HG02571 (cell line): ENCODE results near the gene MEX3A.
"Not testable (repeated sequence)": the region's sequence is repeated elsewhere in the genome, so short reads cannot be mapped to it uniquely, and the experiment has no call there.

Source experiments
- ATAC-seq: cut with Tn5 transposase; IDR thresholded peaks from one replicate; pipeline ENCODE4 v1.9.1; 2021; ENCODE audit warnings: mild to moderate bottlenecking, moderate library complexity; ENCODE audit not compliant: unreplicated experiment

Gene MEX3A

DNA sequence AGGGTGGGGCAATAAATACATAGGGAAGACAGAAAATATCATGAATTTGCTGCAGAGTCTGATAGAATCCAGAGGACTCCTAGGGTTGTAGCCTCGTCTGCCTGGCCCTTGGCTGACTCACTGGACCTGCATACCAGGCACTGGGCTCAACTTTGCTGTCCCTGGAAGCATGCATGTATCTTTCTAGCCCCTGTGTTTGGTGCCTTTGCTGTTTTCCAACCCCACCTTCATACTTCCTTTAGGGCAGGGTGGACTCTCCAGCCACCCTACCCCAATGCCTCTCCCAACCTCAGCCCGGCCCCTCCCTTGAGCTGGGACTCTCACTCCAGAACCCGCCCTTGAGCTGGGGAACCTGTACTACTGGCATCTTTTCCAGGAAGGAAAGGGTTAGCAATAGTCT lies 20.1 kb downstream of the MEX3A start:
- no peak for ATAC-seq

DNA sequence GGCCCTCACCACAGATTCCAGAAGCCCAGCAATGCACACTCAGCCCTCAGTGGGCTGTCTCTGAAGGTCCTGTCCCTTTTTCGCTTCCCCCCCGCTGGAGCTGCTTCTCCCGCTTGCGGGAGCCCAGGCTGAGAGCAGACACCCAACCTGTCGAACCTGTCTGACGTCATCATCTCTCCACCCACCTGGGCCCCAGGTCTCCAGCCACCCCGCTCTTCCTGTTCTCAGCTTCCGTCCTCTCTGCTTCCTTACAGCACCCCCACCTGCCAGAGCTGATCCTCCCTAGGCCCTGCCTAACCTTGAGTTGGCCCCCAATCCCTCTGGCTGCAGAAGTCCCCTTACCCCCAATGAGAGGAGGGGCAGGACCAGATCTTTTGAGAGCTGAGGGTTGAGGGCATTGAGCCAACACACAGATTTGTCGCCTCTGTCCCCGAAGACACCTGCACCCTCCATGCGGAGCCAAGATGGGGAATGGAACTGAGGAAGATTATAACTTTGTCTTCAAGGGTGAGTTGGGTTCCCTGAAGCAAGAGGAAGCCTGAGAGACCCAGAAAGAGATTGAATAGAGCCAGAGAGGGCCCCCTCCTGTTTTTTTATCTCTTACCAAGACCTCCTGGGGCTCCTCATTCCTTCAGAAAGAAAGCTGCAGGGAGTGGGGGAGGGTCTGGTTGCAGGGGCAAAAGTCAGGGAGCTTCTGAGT lies 21.2 kb downstream of the MEX3A start, which contains the start of gene RAB25:
Gene RAB25, plus strand, starts transcription at position 224 of the 700 bp plus-strand sequence. Its CDS starts 241 bp downstream, at position 465.
- no peak for ATAC-seq

DNA sequence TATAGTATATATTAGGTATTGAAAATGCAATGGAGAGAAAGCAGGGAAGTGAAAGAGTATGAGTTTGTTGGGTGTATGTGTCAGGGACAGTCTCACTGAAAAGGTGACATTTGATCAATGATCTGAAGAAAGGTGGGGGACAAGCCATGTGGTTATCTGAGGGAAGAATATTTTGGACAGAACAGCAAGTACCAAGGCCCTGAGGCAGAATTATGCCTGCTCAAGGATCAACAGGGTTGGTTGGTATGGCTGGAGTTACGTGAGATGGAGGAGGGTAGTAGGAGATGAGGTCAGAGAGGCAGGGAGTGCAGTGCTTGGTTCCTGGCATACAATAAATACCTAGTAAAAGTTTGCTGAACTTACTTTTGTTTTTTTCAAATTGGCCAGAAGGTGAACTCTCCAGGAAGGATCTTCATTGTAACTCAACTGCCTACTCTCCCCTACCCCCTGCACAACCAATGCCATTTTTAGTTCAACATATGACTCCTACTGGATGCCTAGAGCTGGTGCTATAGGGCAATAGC lies 25.9 kb downstream of the MEX3A start:
- ATAC-seq, result no peak

DNA sequence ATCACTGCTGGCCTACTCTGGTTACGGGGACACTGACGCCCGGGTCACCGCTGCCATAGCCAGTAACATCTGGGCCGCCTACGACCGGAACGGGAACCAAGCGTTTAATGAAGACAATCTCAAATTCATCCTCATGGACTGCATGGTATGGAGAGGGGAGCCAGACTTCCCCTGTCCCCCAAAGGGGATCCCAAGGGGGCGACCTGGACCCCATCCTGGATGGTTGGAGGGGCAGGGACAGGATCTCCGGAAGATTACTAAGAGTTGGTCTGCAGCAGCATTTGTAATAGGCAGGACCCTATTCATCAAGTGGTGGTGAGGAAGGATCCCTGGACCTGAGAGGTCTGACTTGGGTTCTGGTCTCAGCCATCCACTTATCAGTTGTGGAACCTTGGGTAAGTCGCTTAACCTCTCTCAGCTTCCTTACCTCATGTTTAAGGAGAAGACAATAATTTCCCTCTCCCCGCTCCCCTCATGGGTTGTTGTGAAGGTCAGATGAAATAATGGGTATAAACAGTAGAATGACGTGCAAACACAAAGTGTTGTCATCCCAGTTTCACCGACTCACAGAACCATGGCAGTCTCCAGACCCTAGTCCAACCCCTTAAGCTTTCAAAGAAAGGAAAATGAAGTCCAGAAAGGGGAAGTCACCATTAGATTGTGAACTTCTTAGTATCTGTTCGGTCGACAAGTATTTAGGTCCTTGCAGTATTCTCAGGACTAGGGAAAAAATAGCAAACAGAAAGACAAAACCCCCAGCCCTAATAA lies 26.8 kb downstream of the MEX3A start:
- no peak for ATAC-seq

DNA sequence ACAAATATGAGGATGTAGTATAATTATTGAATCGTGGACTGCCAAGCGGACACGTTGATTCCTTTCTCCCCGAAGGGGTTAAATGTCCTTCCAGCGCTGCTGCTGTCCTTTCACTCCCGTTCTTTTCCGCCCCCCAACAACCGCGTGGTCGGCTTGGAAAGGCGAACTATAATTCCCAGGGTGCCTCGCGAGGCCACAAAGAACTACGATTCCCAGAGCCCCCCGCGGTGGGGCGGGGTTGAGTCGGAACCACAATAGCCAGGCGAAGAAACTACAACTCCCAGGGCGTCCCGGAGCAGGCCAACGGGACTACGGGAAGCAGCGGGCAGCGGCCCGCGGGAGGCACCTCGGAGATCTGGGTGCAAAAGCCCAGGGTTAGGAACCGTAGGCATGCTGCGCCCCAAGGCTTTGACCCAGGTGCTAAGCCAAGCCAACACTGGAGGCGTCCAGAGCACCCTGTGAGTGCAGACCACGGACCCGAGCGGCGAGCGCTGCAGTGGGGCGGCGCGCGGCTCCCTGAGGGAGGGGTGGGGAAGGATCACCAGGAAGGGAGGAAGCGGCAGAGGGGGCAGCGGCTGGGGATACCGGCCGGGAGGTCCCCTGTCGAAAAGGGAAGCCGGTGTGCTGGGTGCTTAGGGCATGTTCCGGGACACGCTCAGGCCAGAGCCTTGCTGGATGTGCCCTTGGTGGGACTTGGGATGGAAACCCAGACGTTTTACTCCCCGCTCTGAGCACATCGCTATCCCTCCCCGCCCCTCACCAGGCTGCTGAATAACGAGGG lies 27.6 kb downstream of the MEX3A start, which contains the start of gene LAMTOR2:
Gene LAMTOR2, plus strand, starts transcription at position 283 of the 781 bp plus-strand sequence. Its CDS starts 108 bp downstream, at position 391.
- peak; percentile 66 for ATAC-seq

DNA sequence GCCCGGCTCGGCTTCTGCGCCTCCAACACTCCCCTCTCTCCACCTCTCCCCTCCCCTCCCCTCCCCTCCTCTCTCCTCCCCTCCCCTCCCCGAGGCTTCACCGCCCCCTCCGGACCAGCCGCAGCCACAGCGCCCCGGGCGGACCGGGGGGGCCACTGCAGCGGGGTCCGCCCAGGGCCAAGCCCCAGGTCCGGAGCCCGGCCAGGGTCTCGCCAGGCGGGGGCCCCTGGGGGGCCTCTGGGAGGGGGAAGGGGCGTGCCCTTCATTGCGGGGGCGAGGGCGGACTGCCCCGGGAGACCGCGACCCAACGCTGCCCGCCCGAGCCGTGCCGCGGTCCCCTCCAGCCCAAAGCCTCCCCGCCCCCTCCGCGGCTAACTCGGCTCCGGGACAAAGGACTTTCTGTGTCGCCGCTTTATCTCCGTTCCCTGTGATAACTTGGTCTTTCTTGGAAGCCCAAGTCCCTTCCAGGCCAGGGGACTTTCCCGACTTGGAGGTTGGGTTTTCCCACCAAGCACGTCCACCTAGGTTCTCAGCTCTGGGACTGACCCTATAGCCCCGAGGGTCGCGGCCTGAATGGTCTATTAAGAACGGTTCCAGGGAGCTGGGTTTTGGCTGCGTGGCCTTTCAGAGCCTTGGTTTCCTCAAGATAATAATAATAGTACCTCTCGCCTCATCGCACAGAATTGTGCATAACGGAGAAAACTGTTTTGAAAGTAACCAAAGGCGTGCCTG lies 28.3 kb downstream of the MEX3A start, which contains the start of gene UBQLN4:
Gene UBQLN4, minus strand, starts transcription at position 31 of the 732 bp plus-strand sequence. CDS start 97 bp downstream, outside the sequence.
- peak; percentile 46 for ATAC-seq

DNA sequence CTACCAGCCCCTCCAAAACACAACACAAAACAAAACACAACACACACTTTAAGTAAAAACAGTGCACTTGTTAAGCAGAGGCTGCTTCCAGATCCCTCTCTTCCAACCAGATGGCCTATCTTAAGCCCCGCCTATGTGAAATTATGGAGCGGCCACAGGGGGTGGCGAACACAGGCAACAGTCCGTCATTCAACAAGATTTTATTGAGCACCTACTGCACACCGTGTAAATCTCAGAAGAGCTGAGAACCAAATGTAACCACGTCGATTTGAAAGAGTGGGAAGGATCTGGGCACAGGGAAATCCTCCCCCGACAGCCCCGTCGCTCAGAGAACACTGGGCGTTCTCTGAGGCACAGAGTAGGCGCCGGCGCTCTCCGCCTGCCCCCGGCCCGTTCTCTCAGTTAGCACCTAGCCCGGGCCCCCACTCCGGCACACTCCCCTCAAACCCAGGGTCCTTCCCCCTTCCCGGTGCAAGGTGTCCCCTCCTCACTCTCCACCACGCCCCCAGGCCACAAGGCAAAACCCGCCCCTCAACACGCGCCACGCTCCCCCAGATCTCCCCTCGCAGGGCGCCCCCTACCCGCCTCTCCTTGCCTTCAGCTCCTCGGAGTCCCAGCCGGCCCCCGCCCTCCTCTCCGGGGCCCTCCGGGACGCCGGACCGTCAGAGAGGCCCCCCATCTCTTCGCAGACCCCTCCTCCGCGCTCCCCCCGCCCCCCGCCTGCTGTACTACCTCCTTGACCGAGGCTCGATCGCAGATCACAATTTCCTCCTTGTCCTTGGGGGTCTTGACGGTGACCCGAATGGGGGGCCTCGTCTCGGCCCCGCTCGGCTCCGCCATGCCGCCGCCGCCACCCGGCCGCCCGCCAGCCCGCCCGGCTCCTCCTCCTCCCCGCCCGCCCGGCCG lies 29.1 kb downstream of the MEX3A start:
- peak; percentile 21 for ATAC-seq

DNA sequence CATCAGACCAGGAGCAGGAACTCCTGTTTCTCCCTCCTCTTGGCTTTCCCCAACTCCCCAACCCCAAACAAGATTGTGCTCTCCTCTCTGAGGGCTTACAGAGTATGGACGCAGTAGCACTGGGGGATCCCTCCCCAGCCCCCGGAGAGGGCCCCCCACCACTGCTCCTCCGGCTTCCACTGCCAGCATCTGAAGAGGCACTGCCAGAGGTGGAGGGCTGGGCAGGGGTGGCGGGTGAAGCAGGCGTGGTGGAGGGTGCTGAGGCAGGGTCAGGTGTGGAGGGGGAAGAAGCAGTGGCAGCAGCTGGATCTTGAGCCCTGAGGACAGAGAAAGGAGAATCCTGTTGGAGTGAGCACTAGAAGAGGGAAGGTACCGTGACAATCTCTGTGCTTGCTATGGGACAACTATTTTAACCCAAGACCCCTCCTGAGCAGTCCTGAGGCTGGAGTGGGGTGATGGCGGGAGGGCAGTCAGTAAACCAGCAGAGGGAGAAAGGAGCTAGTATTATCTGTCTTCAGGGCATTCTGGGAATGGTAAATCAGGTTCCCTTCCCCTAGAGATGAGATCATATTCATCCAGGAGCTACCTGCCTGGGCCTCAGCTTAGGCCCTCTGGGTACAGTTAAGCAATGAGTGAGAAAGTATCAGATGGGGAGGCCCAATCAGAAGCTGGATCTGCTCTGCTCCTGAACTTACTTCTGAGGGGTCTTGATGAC lies 31.1 kb downstream of the MEX3A start:
- ATAC-seq, result no peak

DNA sequence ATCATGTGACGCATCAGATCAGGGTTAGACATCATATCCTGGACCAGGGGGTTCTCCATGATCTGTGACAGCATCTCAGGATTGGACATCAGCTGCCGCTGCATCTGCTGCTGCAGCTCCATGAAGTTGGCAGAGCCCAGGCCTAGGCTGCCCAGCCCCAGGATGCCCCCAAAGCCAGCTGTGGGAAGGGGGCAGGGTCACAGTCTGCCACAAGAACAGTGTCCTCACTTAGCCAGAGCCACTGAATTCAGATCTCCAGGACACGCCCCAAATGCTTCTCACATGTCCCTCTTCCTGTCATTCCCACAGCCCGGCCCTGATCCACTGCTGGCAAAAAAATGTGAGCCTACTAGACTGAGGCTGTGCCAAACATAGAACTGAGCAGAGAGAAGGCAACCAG lies 31.9 kb downstream of the MEX3A start:
- ATAC-seq, result no peak

DNA sequence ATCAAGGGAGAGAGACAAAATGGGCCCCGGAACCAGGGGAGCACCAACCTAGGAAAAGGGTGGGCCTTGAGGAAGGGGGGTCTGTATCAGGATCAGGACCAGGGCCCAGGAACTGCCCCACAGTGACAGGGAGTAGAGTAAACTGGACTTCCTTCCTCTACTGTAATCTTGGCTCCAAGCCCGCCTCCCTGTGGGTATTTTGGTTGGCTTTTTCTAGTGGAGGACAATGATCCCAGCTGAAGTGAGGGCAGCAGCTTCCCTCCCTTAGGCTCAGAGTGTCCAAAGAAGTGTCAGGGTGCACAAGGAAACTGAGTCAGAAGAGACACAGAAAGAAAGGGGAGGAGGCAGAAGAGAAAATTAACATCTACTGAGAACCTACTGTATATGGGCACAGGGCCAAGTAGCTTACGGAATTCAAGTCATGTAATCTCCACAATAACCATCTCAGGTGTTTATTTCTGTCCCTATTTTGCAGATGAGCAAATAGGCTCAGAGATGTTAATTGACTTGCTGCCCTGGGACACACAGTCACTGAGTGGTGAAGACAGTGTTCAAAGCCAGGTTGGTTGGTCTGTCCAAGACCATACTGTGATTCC lies 33.5 kb downstream of the MEX3A start:
- no peak for ATAC-seq

DNA sequence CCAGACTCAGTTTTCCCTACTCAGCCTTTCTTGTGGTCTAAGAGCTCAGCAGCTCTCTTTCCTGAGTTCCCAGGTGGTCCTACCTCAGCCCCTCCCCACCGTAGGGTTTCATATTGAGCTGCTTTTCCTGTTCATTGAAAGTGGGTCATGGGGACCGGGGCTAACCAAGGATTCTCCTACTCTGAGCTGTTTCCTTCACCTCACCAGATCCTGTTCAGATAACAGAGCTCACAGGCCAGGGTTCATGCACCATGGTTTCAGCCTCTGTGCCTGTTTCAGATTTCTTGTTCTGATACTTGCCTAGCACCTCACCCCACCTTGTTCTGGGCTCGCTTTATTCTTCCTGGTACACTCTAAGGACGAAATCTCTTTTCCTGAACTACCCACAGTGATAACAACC lies 37.2 kb downstream of the MEX3A start:
- ATAC-seq, result no peak

DNA sequence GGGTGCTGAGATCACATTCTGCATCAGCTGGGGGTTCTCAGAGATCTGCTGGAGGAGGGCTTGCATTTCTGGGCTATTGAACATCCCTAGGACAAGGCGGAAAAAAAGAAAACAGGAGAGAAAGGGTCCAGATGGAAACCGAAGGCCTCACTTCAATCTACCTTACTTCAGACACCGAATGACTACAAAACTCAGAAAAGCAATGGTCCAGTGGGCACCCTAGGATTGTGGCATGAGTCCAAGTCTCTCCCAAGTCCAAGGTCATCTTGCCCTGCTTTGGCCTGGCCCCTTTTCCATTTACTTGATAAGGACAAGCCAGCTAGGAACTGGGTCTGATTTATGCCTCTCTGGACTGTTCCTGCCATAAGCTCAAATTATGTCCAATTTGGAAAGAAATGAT lies 39.4 kb downstream of the MEX3A start:
- no peak for ATAC-seq

DNA sequence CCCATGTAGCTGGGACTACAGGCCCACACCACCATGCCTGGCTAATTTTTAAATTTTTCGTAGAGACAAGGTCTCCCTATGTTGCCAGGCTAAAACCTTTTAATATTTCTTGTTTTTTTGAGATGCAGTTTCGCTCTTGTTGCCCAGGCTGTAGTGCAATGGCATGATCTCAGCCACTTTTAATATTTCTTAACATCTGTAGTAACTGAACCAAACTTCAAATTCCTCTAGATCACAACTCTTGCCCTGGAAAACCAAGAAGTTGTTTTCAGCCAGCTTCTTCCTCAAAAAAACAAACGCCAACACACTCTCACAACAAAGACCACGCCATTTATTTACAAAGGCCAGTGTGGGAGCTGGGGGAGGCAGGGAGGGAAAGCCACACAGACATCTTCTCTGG lies 47.3 kb downstream of the MEX3A start:
- ATAC-seq, result not testable (repeated sequence)

DNA sequence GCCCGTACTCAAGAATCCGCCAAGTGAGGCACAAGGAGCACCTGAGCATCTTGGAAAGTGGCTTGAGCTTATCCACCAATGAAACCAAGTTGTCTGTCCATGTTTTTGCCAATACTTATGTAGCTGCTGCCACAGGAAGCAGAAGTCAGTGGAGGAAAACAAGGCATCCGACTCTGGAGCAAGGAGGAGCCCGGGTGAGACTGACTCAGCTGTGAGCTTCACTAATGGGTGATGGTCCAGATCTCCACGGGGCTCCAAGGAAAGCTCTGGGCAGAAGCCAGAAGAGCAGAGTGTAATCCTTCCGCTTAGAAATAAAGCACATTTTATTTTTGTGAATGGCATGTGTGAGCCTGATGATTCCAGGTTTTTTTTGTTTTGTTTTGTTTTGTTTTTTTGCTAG lies 49.3 kb downstream of the MEX3A start:
- ATAC-seq, result no peak

DNA sequence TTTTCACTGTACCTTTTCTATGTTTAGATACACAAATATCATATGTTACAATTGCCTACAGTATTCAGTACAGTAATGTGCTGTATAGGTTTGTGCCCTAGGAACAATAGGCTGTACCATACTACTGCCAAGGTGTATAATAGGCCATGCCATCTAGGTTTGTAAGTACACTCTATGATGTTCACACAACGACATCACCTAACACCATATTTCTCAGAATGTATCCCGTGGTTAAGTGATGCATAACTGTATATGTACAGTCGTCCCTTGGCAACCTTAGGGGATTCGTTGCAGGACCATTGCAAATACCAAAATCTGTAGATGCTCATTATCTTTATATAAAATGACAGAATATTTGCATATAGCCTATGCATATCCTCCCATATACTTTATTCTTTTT lies 55.7 kb downstream of the MEX3A start:
- no peak for ATAC-seq

DNA sequence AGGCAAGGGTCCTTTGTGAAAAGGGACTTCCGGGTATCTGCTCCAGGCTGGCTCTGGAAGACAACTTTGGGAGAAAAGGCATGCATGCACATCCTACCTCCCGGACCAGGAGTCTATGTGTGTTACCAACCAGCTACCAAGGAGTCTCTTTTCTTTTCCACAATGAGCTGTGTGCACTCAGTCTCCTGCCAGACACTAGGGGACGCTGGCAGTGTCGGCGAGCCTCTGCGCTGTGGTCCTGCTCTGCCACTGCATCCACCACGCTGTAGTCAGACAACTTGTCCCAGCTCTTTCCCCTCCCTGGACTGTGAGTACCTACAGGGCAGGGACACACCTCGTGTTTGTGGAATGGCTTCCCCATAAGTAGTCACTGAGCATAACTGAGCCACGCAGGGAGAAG lies 56.4 kb downstream of the MEX3A start:
- no peak for ATAC-seq

DNA sequence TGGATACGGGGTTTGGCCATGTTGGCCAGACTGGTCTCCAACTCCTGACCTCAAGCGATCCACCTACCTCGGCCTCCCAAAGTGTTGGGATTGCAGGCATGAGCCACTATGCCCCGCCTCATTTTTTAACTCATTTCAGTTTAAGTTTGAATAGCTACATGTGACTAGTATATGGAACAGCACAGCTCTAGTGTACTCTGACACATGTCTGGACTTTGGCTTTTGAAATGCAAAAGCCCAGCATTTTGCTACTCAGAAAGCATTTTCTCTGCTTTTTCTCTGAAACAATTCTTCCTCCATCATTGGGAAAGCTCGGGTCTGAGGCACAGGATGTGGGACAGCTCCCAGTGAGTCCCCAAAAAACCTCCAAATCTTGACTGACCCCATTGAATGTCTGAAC lies 57.5 kb downstream of the MEX3A start:
- ATAC-seq, result no peak
